Hepatocyte (in vitro differentiated cells): ENCODE data around the gene SFT2D1. TPM values are rescaled to one million over a fixed set of nuclear protein-coding genes. Genes with fewer than 3 reads are reported as not detected.

Experiments used
- DNase-seq: peaks from one replicate; pipeline ENCODE4 v3.0.0-alpha.2; 2016; ENCODE audit warnings: low spot score
- H2AFZ ChIP-seq: fragments of 200-600 bp; sonication (generic); 2 replicates; pipeline ENCODE4 v1.6.0; 2016; ENCODE audit warnings: antibody characterized with exemption, mild to moderate bottlenecking
- H3K27ac ChIP-seq: fragments of 200-600 bp; sonication (generic); 2 replicates; pipeline ENCODE4 v1.5.1; 2016; ENCODE audit warnings: mild to moderate bottlenecking
- H3K27me3 ChIP-seq: fragments of 200-600 bp; sonication (generic); 2 replicates; pipeline ENCODE4 v1.6.1; 2016
- H3K36me3 ChIP-seq: fragments of 200-600 bp; sonication (generic); replicated peaks from 2 replicates; pipeline ENCODE4 v1.5.1; 2016; ENCODE audit warnings: low read depth; ENCODE audit not compliant: insufficient read depth
- H3K4me1 ChIP-seq: fragments of 200-600 bp; sonication (generic); 2 replicates; pipeline ENCODE4 v1.5.1; 2016; ENCODE audit warnings: mild to moderate bottlenecking, moderate library complexity; ENCODE audit not compliant: insufficient read depth
- H3K4me2 ChIP-seq: fragments of 200-600 bp; sonication (generic); 2 replicates; pipeline ENCODE4 v1.6.0; 2016
- H3K4me3 ChIP-seq: fragments of 200-600 bp; sonication (generic); 2 replicates; pipeline ENCODE4 v1.5.1; 2016; ENCODE audit warnings: mild to moderate bottlenecking
- H3K79me2 ChIP-seq: fragments of 200-600 bp; sonication (generic); 2 replicates; pipeline ENCODE4 v1.6.0; 2017; ENCODE audit warnings: mild to moderate bottlenecking
- H3K9me2 ChIP-seq: fragments of 200-600 bp; sonication (generic); replicated peaks from 2 replicates; pipeline ENCODE4 v1.6.0; 2017; ENCODE audit warnings: mild to moderate bottlenecking; ENCODE audit not compliant: insufficient read depth
- H3K9me3 ChIP-seq: fragments of 200-600 bp; sonication (generic); 2 replicates; pipeline ENCODE4 v1.5.1; 2016; ENCODE audit warnings: low read depth, mild to moderate bottlenecking
- H4K20me1 ChIP-seq: fragments of 200-600 bp; sonication (generic); 2 replicates; pipeline ENCODE4 v1.6.0; 2016; ENCODE audit warnings: mild to moderate bottlenecking; ENCODE audit not compliant: insufficient read depth, poor library complexity, severe bottlenecking
- EZH2 ChIP-seq: fragments of 200-600 bp; sonication (generic); IDR thresholded peaks from 2 replicates; pipeline ENCODE4 v1.6.1; 2016; ENCODE audit warnings: antibody characterized with exemption, mild to moderate bottlenecking, borderline replicate concordance
- EZH2phosphoT487 ChIP-seq: fragments of 200-600 bp; sonication (generic); IDR thresholded peaks from one replicate; pipeline ENCODE4 v1.6.1; 2018; ENCODE audit warnings: antibody characterized with exemption, mild to moderate bottlenecking, low read depth, moderate library complexity; ENCODE audit not compliant: unreplicated experiment, severe bottlenecking
- WGBS: methylation state at CpG from one replicate; pipeline ENCODE4 v1.1.6; 2016; ENCODE audit warnings: low lambda C conversion rate; ENCODE audit errors: missing lambda C conversion rate; 5-methylcytosine and 5-hydroxymethylcytosine counted together
- polyA plus RNA-seq: library from polyadenylated mRNA; unstranded; fragments of >200 nt; fragmentation: Nextera tagmentation; extraction: Ambion mirVana; gene quantifications from 2 replicates; pipeline ENCODE4 v1.2.1, GENCODE V29; 2016
- total RNA-seq: library from RNA; depleted of rRNA; stranded (reverse); fragments of >200 nt; gene quantifications from 2 replicates; pipeline ENCODE4 v1.2.3, GENCODE V29; 2014
- TF ChIP-seq, protein P1 (sequence below): fragments of 200-600 bp; sonication (generic); IDR thresholded peaks from 2 replicates; pipeline ENCODE4 v1.5.1; 2016; ENCODE audit warnings: antibody characterized with exemption, mild to moderate bottlenecking; ENCODE audit not compliant: poor library complexity

Gene SFT2D1
- total and polyA plus RNA-seq, 2 experiments from 2014 or later, result 51.6 to 83.0 TPM

DNA sequence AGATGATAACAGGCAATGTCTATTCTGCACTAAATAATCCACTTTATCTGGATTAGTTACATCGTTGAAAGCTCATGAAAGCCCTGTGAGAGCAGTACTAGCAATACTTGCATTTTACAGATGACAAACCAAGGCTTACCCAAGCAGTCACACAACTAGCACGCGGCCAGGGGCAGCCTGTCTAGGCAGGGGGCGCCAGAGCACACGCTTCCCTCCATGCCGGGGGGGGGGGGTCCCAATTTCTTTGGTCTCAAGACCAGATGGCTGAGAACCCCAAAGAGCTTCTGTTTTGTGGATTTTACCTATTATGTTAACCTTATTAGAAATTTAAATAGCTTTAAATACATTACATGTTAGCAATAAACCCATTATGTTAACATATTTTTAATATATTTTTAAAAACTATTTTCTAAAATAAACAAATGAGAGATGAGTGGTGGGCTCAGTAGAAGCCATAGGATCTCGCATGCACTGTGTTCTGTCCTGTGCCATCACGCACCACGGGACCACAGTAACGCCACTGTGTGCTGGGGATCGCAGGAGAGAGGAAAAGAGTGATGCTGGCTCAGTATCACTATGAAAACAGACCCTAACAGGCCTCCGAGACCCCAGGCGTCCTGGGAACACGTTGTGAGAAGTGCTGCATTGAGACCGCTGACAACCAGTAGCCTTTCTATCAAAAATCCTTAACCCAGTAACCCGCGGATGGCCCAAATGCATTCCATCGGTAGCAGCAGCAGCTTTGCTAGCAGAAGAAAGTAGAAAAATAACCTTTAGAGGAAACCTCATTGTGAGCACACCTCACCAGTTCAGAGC, 28.9 kb downstream of the SFT2D1 start:
- peak; percentile 71 for DNase-seq
- no peak for TF ChIP-seq EZH2phosphoT487
- TF ChIP-seq, protein P1, sequence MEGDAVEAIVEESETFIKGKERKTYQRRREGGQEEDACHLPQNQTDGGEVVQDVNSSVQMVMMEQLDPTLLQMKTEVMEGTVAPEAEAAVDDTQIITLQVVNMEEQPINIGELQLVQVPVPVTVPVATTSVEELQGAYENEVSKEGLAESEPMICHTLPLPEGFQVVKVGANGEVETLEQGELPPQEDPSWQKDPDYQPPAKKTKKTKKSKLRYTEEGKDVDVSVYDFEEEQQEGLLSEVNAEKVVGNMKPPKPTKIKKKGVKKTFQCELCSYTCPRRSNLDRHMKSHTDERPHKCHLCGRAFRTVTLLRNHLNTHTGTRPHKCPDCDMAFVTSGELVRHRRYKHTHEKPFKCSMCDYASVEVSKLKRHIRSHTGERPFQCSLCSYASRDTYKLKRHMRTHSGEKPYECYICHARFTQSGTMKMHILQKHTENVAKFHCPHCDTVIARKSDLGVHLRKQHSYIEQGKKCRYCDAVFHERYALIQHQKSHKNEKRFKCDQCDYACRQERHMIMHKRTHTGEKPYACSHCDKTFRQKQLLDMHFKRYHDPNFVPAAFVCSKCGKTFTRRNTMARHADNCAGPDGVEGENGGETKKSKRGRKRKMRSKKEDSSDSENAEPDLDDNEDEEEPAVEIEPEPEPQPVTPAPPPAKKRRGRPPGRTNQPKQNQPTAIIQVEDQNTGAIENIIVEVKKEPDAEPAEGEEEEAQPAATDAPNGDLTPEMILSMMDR, result peak; percentile 58
- H3K4me1 ChIP-seq, result peaks cover 6% of the 10 kb centered on the region
- H3K9me3 ChIP-seq, result no peaks in the 10 kb centered on the region
- no peak overlapping the region for H3K4me3 ChIP-seq
- no peak overlapping the region for H3K27ac ChIP-seq
- H3K27me3 ChIP-seq, result peaks cover 28% of the 10 kb centered on the region
- H3K9me2 ChIP-seq, result no peaks in the 10 kb centered on the region
- WGBS, result 58% methylated on average over 18 of the region's 18 CpGs
- no peak overlapping the region for H2AFZ ChIP-seq
- H3K36me3 ChIP-seq, result no peaks in the 10 kb centered on the region
- no peaks in the 10 kb centered on the region for H4K20me1 ChIP-seq
- no peak overlapping the region for H3K4me2 ChIP-seq
- H3K79me2 ChIP-seq, result no peaks in the 10 kb centered on the region

DNA sequence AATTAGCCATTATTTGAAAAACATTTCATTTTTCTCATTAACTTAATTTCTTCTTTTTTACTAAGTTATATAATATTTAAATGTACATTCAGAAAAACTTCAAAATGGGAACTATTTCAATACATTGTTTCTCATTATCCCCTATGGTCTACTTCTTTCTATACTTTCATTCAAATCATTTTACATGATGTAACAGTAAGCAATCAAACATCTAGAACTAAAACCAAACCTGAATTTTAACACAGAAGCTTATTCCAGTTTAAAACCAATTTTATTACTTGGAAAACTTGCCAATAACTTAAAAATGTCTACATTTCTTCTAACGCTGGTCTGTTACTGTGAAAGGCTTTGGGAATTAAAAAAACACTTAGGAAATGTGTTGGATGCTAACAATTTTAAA, 29.5 kb downstream of the SFT2D1 start:
- Histone ChIP-seq H3K9me3 (no peaks in the 10 kb centered on the region), H3K9me2 (no peaks in the 10 kb centered on the region), H3K4me3 (no peak overlapping the region), H3K4me2 (no peak overlapping the region), H4K20me1 (no peaks in the 10 kb centered on the region), H3K4me1 (peaks cover 6% of the 10 kb centered on the region), H3K79me2 (no peaks in the 10 kb centered on the region), H3K27me3 (peaks cover 34% of the 10 kb centered on the region), H2AFZ (no peak overlapping the region), H3K36me3 (no peaks in the 10 kb centered on the region), H3K27ac (no peak overlapping the region)
- DNase-seq, result no peak
- 85% methylated on average over 1 of the region's 1 CpG for WGBS
- TF ChIP-seq EZH2, result no peak

DNA sequence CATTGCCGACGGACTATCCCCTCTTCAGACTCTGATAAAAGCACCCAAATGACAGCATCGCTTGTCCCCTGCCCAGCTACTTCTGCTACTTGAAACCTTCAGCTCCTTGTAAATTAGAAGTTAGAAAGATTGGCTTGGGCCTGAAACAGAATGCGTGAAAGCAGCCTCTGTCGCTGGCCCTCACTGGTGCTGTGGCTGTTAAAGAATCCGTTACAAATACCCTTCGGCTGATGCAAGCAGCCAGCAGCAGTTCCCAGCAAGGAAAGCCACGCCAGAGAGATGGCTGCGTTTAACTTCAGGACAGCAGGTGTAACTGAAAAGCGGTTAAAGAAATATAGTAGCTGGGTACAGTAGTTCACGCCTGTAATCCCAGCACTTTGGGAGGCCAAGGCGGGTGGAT, 31.7 kb downstream of the SFT2D1 start:
- H3K4me2 ChIP-seq, result no peak overlapping the region
- no peaks in the 10 kb centered on the region for H3K36me3 ChIP-seq
- no peaks in the 10 kb centered on the region for H4K20me1 ChIP-seq
- H3K79me2 ChIP-seq, result no peaks in the 10 kb centered on the region
- no peak overlapping the region for H2AFZ ChIP-seq
- peaks cover 2% of the 10 kb centered on the region for H3K4me1 ChIP-seq
- H3K27me3 ChIP-seq, result peaks cover 50% of the 10 kb centered on the region
- TF ChIP-seq EZH2, result no peak
- TF ChIP-seq, protein P1, result no peak
- no peak for TF ChIP-seq EZH2phosphoT487
- WGBS, result 84% methylated on average over 12 of the region's 12 CpGs
- H3K4me3 ChIP-seq, result no peak overlapping the region
- no peak for DNase-seq
- no peaks in the 10 kb centered on the region for H3K9me3 ChIP-seq
- H3K27ac ChIP-seq, result no peak overlapping the region
- no peaks in the 10 kb centered on the region for H3K9me2 ChIP-seq

DNA sequence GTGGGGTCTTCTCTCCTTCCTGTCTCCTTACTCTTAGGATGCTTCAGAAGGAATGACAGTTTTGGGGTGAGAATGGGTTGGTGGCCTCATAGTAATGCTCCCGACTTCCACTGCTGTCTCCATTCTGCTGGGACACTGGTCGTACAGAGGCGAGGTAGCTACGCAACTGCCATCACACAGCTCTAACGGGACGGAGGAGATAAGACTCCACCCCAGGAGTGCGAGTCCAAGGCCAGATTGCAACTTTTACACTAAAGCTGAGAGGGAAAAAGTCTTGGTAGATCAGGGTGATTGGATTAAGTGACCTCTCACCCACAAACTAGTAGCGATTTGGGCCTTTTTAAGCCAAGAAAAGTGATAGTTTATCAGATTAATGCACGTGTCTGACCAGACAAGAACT, 32.4 kb downstream of the SFT2D1 start:
- Histone ChIP-seq H3K27me3 (peaks cover 57% of the 10 kb centered on the region), H3K36me3 (no peaks in the 10 kb centered on the region), H4K20me1 (no peaks in the 10 kb centered on the region), H3K27ac (no peak overlapping the region), H3K4me1 (no peaks in the 10 kb centered on the region), H3K4me3 (no peak overlapping the region), H3K4me2 (no peak overlapping the region), H2AFZ (no peak overlapping the region), H3K9me3 (no peaks in the 10 kb centered on the region), H3K79me2 (no peaks in the 10 kb centered on the region), H3K9me2 (no peaks in the 10 kb centered on the region)
- 81% methylated on average over 9 of the region's 9 CpGs for WGBS
- DNase-seq, result no peak
- no peak for TF ChIP-seq EZH2phosphoT487
- no peak for TF ChIP-seq EZH2
- TF ChIP-seq, protein P1, result no peak
